Measurements from ENCODE around the gene MATCAP1. TPM values are rescaled to one million over a fixed set of nuclear protein-coding genes. Genes with fewer than 3 reads are reported as not detected.

The MATCAP1 gene
- total and polyA plus RNA-seq, 2 of the 13 experiments (the other 11 are each of a cell fraction or from before 2014, with no cell fraction given): 11.2 to 24.5 TPM

- TF ChIP-seq SKIL (CRISPR knock-in tag; IDR thresholded peaks at IDR 0.05; ENCODE audit: borderline replicate concordance): peak; percentile 89
- 0 out of 2 replicates have a peak, but pooled peaks have one; percentile 63 for TF ChIP-seq ZNF276 (CRISPR knock-in tag; IDR thresholded peaks at IDR 0.05; ENCODE audit: low read depth)
- peak; percentile 88 for TF ChIP-seq ZNF414 (CRISPR knock-in tag; IDR thresholded peaks at IDR 0.05)
- peak; percentile 83; the same call in 1 of the 2 replicates for TF ChIP-seq ZNF607 (CRISPR knock-in tag; IDR thresholded peaks at IDR 0.05; ENCODE audit: borderline replicate concordance)
- peak; percentile 94 for TF ChIP-seq HINFP (CRISPR knock-in tag; IDR thresholded peaks at IDR 0.05; ENCODE audit: low read depth)
- TF ChIP-seq ZNF407 (CRISPR knock-in tag; IDR thresholded peaks at IDR 0.05; ENCODE audit: not compliant biosample characterization): peak; percentile 91
- TF ChIP-seq POGZ (CRISPR knock-in tag; IDR thresholded peaks at IDR 0.05): peak; percentile 68; the same call in 1 of the 2 replicates
- peak; percentile 93 for TF ChIP-seq SPEN (CRISPR knock-in tag; IDR thresholded peaks at IDR 0.05; ENCODE audit: low read depth)
- TF ChIP-seq ZNF362 (CRISPR knock-in tag; IDR thresholded peaks at IDR 0.05; ENCODE audit: borderline replicate concordance): peak; percentile 36; the same call in 1 of the 2 replicates
- TF ChIP-seq PPARG (CRISPR knock-in tag; conservative IDR thresholded peaks at IDR 0.05): peak; percentile 61; the same call in 1 of the 2 replicates
Observed at GRCh38 chr16:67173808-67174705, 9.7 kb downstream of the MATCAP1 start (continued).

Measured in HepG2 (cell line).